OCI-LY3 (cell line): ENCODE measurements around the gene ZBTB3.
A peak's percentile ranks its signal among the peaks of the same experiment; 100 is the strongest.

Experiments used
- H2AFZ ChIP-seq: fragments of 200-600, 300-600 bp; shearing (Covaris generic); 2 replicates; pipeline ENCODE4 v1.6.0; 2014; ENCODE audit warnings: antibody characterized with exemption, low read depth, low read length
- H3K27ac ChIP-seq: fragments of 200-600, 300-600 bp; sonication (generic); 2 replicates; pipeline ENCODE4 v1.5.1; 2014; ENCODE audit warnings: mild to moderate bottlenecking, low read length, moderate library complexity, mixed read lengths
- H3K27me3 ChIP-seq: fragments of 200-600, 300-600 bp; sonication (generic); 2 replicates; pipeline ENCODE4 v1.6.1; 2014; ENCODE audit warnings: low read depth, low read length, mixed read lengths
- H3K36me3 ChIP-seq: fragments of 200-600, 300-600 bp; sonication (generic); replicated peaks from 2 replicates; pipeline ENCODE3; 2014; ENCODE audit warnings: low read depth, low read length, mixed read lengths
- H3K4me1 ChIP-seq: fragments of 300-600, 200-600 bp; sonication (generic); 2 replicates; pipeline ENCODE4 v1.6.1; 2014; ENCODE audit warnings: low read length, mixed read lengths
- H3K4me2 ChIP-seq: fragments of 200-600, 300-600 bp; sonication (generic); 2 replicates; pipeline ENCODE4 v1.6.1; 2014; ENCODE audit warnings: low read length, mixed read lengths
- H3K4me3 ChIP-seq: fragments of 300-600, 200-600 bp; sonication (generic); 2 replicates; pipeline ENCODE4 v1.5.1; 2014; ENCODE audit warnings: antibody characterized with exemption, mild to moderate bottlenecking, low read length, moderate library complexity
- H3K79me2 ChIP-seq: fragments of 300-600, 200-600 bp; shearing (Covaris generic); 2 replicates; pipeline ENCODE4 v1.6.1; 2014; ENCODE audit warnings: mild to moderate bottlenecking, low read length, mixed read lengths
- H3K9ac ChIP-seq: fragments of 300-600, 200-600 bp; shearing (Covaris generic); 2 replicates; pipeline ENCODE4 v1.6.0; 2014; ENCODE audit warnings: mild to moderate bottlenecking, low read length, moderate library complexity
- H3K9me3 ChIP-seq: fragments of 200-600, 300-600 bp; shearing (Covaris generic); 2 replicates; pipeline ENCODE4 v1.6.1; 2014; ENCODE audit warnings: low read length, mixed read lengths; ENCODE audit not compliant: insufficient read depth
- H4K20me1 ChIP-seq: fragments of 200-600, 300-600 bp; sonication (generic); 2 replicates; pipeline ENCODE4 v1.6.1; 2016; ENCODE audit warnings: low read length, mixed read lengths; ENCODE audit not compliant: insufficient read depth
- CTCF ChIP-seq: fragments of 200-600, 300-600 bp; sonication (generic); IDR thresholded peaks from 2 replicates; pipeline ENCODE4 v1.5.1; 2014; ENCODE audit warnings: antibody characterized with exemption, low read length, low read depth
- EZH2phosphoT487 ChIP-seq: fragments of 200-600 bp; shearing (Covaris generic); IDR thresholded peaks from 2 replicates; pipeline ENCODE4 v1.6.1; 2018; ENCODE audit warnings: antibody characterized with exemption, mixed run types, low read depth

The ZBTB3 gene

DNA sequence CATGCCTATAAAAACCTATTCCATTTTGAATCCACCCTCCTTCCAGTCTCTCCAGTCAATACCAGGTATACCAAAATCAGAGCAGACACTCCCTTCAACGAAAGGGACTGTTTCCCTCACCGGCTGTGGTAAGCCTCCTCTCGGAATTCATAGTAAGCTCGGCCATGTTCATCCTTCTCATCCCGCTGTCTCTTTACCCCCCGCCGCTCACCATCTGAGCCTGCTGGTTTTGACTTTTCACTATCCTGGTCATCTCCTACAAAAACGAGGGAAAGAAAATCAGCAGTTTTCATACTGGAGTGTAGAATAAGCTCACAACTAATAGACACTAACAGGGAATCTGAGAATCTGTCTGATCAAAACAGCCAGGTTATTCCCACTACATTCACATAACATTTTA, 29.8 kb downstream of the ZBTB3 start:
- peaks cover 84% of the 10 kb centered on the region for H3K79me2 ChIP-seq
- H3K36me3 ChIP-seq = peaks cover 66% of the 10 kb centered on the region
- peak overlapping the region; percentile 91; the same call in 1 of the 2 replicates for H3K4me3 ChIP-seq
- no peaks in the 10 kb centered on the region for H3K9me3 ChIP-seq
- no peak overlapping the region for H2AFZ ChIP-seq
- TF ChIP-seq EZH2phosphoT487 = no peak
- no peak for TF ChIP-seq CTCF
- 0 out of 2 replicates have a peak overlapping the region, but pooled peaks have one; percentile 99 for H3K9ac ChIP-seq
- no peak overlapping the region for H3K27ac ChIP-seq
- H3K4me2 ChIP-seq = peak overlapping the region; percentile 91
- no peaks in the 10 kb centered on the region for H3K27me3 ChIP-seq
- peaks cover 9% of the 10 kb centered on the region for H3K4me1 ChIP-seq
- peaks cover 28% of the 10 kb centered on the region for H4K20me1 ChIP-seq

- Histone ChIP-seq H3K4me2 (no peak overlapping the region), H4K20me1 (peaks cover 28% of the 10 kb centered on the region), H3K4me3 (no peak overlapping the region), H3K27ac (no peak overlapping the region), H3K27me3 (no peaks in the 10 kb centered on the region), H3K4me1 (peaks cover 9% of the 10 kb centered on the region), H3K79me2 (peaks cover 89% of the 10 kb centered on the region), H3K9ac (no peak overlapping the region), H2AFZ (no peak overlapping the region), H3K36me3 (peaks cover 82% of the 10 kb centered on the region), H3K9me3 (no peaks in the 10 kb centered on the region)
- TF ChIP-seq EZH2phosphoT487 = no peak
- peak; percentile 4; the same call in 1 of the 2 replicates for TF ChIP-seq CTCF
Observed at GRCh38 chr11:62721994-62722393, 32.0 kb downstream of the ZBTB3 start.

- no peak for TF ChIP-seq EZH2phosphoT487
- no peak for TF ChIP-seq CTCF
- Histone ChIP-seq H3K4me3 (no peak overlapping the region), H3K4me2 (no peak overlapping the region), H3K4me1 (peaks cover 3% of the 10 kb centered on the region), H3K9ac (no peak overlapping the region), H2AFZ (no peak overlapping the region), H4K20me1 (peaks cover 8% of the 10 kb centered on the region), H3K27ac (no peak overlapping the region), H3K36me3 (peaks cover 87% of the 10 kb centered on the region), H3K79me2 (peaks cover 81% of the 10 kb centered on the region), H3K27me3 (no peaks in the 10 kb centered on the region), H3K9me3 (no peaks in the 10 kb centered on the region)
Observed at GRCh38 chr11:62719302-62719978, 34.5 kb downstream of the ZBTB3 start.

DNA sequence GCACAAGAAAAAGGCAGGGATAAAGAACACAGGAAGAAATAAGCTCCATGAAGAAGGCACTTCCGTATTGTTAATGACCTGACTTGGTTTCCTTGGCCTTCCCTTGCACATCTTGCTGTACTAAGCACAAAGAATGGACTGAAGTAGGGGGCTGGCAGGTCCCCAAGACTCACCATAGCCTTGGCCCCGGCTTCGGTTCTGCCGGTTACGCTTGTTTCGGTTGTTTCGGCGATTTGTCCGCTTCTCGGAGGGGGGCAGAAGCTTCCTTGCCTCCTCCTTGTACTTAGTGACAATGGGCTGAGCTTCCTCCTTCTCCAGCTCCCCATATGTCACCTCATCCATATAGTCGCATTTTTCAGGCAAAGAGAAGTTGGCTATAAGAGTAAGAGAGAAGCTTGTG, 37.1 kb downstream of the ZBTB3 start:
- TF ChIP-seq EZH2phosphoT487 (no peak), CTCF (no peak)
- Histone ChIP-seq H3K4me1 (no peaks in the 10 kb centered on the region), H3K9ac (no peak overlapping the region), H3K27ac (no peak overlapping the region), H3K36me3 (peaks cover 85% of the 10 kb centered on the region), H3K79me2 (peaks cover 64% of the 10 kb centered on the region), H2AFZ (no peak overlapping the region), H3K4me3 (no peak overlapping the region), H4K20me1 (no peaks in the 10 kb centered on the region), H3K9me3 (no peaks in the 10 kb centered on the region), H3K27me3 (no peaks in the 10 kb centered on the region), H3K4me2 (no peak overlapping the region)
